Aorta (tissue), 5 donors: ENCODE measurements around the gene TEKTIP1. TPM values are rescaled to one million over a fixed set of nuclear protein-coding genes. Genes with fewer than 3 reads are reported as not detected.

Experiments used
- ATAC-seq: fragments of 200-7000 bp; cut with Tn5 transposase; one replicate; pipeline ENCODE4 v1.9.1; 2022; ENCODE audit warnings: moderate library complexity; ENCODE audit not compliant: low FRiP score
- DNase-seq, 2 donors: peaks; one replicate each; pipeline ENCODE4 v3.0.0-alpha.2; 2020
- H3K27ac ChIP-seq, 2 donors: one replicate each; pipeline ENCODE4 v1.5.1; 2013; ENCODE audit warnings: low read length in 2 of 2, mild to moderate bottlenecking in 2 of 2, moderate library complexity in 2 of 2, control low read depth in 1 of 2, inconsistent platforms in 1 of 2, low read depth in 1 of 2
- H3K27me3 ChIP-seq, 2 donors: one replicate each; pipeline ENCODE4 v1.6.1; 2013; ENCODE audit warnings: control low read depth in 1 of 2, low read length in 1 of 2, mild to moderate bottlenecking in 1 of 2, moderate library complexity in 1 of 2; ENCODE audit not compliant: insufficient read depth in 2 of 2, control insufficient read depth in 1 of 2
- H3K36me3 ChIP-seq, 2 donors: one replicate each; pipeline ENCODE4 v1.6.1; 2013; ENCODE audit warnings: control low read depth in 1 of 2, low read length in 1 of 2, mild to moderate bottlenecking in 1 of 2; ENCODE audit not compliant: insufficient read depth in 2 of 2, control insufficient read depth in 1 of 2
- H3K4me1 ChIP-seq, 2 donors: one replicate each; pipeline ENCODE4 v1.6.1; 2013; ENCODE audit warnings: low read length in 2 of 2, control low read depth in 1 of 2, mild to moderate bottlenecking in 1 of 2, moderate library complexity in 1 of 2; ENCODE audit not compliant: insufficient read depth in 2 of 2, control insufficient read depth in 1 of 2
- H3K4me3 ChIP-seq, 2 donors: one replicate each; pipeline ENCODE4 v1.5.1; 2013; ENCODE audit warnings: low read length in 2 of 2, control low read depth in 1 of 2, mild to moderate bottlenecking in 1 of 2
- H3K9me3 ChIP-seq: one replicate; pipeline ENCODE4 v1.6.1; 2013; ENCODE audit warnings: mild to moderate bottlenecking, low read length; ENCODE audit not compliant: control insufficient read depth
- WGBS, 2 donors: extraction: QIAGEN DNeasy Blood & Tissue Kit; methylation state at CpG; one replicate each; pipeline ENCODE4 v1.1.7; 2013; 5-methylcytosine and 5-hydroxymethylcytosine counted together
- intact Hi-C, 2 donors: fragments of 100-400 bp; cut with DNase I; formaldehyde crosslinking; loops; one replicate each; pipeline versions ENCODE4 v1.14.2 to v1.15.0; 2022
- polyA plus RNA-seq, 2 donors: library from polyadenylated mRNA; stranded (reverse); fragments of 200-250 nt; gene quantifications; one replicate each; pipeline ENCODE4 v1.2.3, GENCODE V29; 2013
- total RNA-seq, 2 donors: library from RNA; stranded (reverse); fragmentation: NEBNext Ultra II Directional; extraction: Animal tissue kit (Norgen Biotek cat#: 25700); gene quantifications; one replicate each; pipeline ENCODE4 v1.2.1, GENCODE V29; 2021
- donor health status: healthy with polysubstance abuse.
- donor health status: Bipolar disorder and iron deficiency.
- donor health status: DM: no; HTN: no; CAD: no.
- donor health status: DM: no; HTN: no; CAD: no.
- donor health status: DM: yes; HTN: yes; CAD: no.

Gene TEKTIP1
- total and polyA plus RNA-seq, 4 donors: 0.46 to 2.4 (median 1.8) TPM; not detected in 1

GRCh38 chr19:3533033-3533432 lies 5.9 kb upstream of the TEKTIP1 start:
- intact Hi-C loops: no loop called here
- no peak overlapping the region for H3K27ac ChIP-seq
- 85 to 90% methylated on average over 17 of the region's 17 CpGs for WGBS, 2 donors
- no peaks in the 10 kb centered on the region for H3K27me3 ChIP-seq
- H3K36me3 ChIP-seq: peaks cover 0 to 5% of the 10 kb centered on the region in 2 donors
- no peak overlapping the region for H3K4me3 ChIP-seq
- no peak for ATAC-seq
- H3K9me3 ChIP-seq: no peaks in the 10 kb centered on the region
- H3K4me1 ChIP-seq: no peaks in the 10 kb centered on the region
- DNase-seq: no peak

- peaks cover 0 to 5% of the 10 kb centered on the region in 2 donors for H3K36me3 ChIP-seq
Observed at GRCh38 chr19:3533563-3534216, 5.3 kb upstream of the TEKTIP1 start.

DNA sequence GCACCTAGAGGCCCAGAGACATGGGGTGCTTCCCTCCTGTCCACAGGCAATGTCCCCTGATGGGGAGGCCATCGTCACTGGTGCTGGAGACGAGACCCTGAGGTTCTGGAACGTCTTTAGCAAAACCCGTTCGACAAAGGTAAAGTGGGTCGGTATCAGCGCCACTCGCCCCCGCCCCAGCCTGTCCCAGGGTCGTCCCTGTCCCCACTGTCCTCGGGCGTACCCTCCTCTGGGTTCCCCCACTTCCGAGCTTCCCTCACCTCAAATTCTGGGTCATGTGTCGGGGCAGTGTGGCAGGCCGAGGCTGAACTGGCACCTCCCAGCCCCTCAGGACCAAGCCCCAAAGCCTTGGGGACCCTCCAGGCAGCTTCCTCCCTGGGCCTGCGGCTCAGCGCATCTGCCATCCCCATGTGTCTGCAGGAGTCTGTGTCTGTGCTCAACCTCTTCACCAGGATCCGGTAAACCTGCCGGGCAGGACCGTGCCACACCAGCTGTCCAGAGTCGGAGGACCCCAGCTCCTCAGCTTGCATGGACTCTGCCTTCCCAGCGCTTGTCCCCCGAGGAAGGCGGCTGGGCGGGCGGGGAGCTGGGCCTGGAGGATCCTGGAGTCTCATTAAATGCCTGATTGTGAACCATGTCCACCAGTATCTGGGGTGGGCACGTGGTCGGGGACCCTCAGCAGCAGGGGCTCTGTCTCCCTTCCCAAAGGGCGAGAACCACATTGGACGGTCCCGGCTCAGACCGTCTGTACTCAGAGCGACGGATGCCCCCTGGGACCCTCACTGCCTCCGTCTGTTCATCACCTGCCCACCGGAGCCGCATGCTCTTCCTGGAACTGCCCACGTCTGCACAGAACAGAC lies 4.4 kb upstream of the TEKTIP1 start:
- Histone ChIP-seq H3K9me3 (no peaks in the 10 kb centered on the region), H3K4me3 (no peak overlapping the region), H3K36me3 (peaks cover 0 to 5% of the 10 kb centered on the region in 2 donors), H3K4me1 (no peaks in the 10 kb centered on the region), H3K27me3 (no peaks in the 10 kb centered on the region), H3K27ac (no peak overlapping the region)
- 88 to 89% methylated on average over 38 of the region's 38 CpGs for WGBS, 2 donors
- intact Hi-C loops: no loop called here
- no peak for DNase-seq
- ATAC-seq: no peak

More at GRCh38 chr19:3533563-3534216, 5.3 kb upstream of the TEKTIP1 start:
- Histone ChIP-seq H3K27me3 (no peaks in the 10 kb centered on the region), H3K27ac (no peak overlapping the region), H3K9me3 (no peaks in the 10 kb centered on the region), H3K4me1 (no peaks in the 10 kb centered on the region), H3K4me3 (no peak overlapping the region)
- WGBS, 2 donors: 72 to 73% methylated on average over 12 of the region's 12 CpGs
- DNase-seq (no peak), ATAC-seq (no peak)
- intact Hi-C loops: no loop called here

- Histone ChIP-seq H3K9me3 (no peaks in the 10 kb centered on the region), H3K4me3 (no peak overlapping the region), H3K27ac (no peak overlapping the region), H3K27me3 (no peaks in the 10 kb centered on the region), H3K36me3 (peaks cover 0 to 5% of the 10 kb centered on the region in 2 donors), H3K4me1 (no peaks in the 10 kb centered on the region)
- 92 to 93% methylated on average over 9 of the region's 9 CpGs for WGBS, 2 donors
- DNase-seq (no peak), ATAC-seq (no peak)
- intact Hi-C loops: no loop called here
Observed at GRCh38 chr19:3535235-3535535, 3.8 kb upstream of the TEKTIP1 start.

DNA sequence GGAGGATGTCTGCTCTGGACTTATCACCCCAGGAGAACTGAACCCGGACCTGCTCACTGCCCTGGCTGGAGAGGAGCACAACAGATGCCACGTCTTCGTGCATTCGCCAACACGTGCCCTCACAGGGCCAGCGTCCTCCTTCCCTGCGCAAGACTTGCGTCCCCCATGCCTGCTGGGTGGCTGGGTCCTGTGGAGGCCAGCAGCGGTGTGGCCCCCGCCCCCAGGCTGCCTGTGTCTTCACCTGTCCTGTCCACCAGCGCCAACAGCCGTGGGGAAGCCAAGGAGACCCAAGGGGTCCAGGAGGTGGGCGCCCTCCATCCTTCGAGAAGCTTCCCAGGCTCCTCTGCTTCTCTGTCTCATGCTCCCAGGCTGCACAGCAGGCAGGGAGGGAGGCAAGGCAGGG lies 3.4 kb upstream of the TEKTIP1 start:
- H3K27me3 ChIP-seq: no peaks in the 10 kb centered on the region
- WGBS, 2 donors: 89 to 95% methylated on average over 14 of the region's 14 CpGs
- ATAC-seq: no peak
- no peaks in the 10 kb centered on the region for H3K9me3 ChIP-seq
- H3K36me3 ChIP-seq: peaks cover 0 to 5% of the 10 kb centered on the region in 2 donors
- intact Hi-C loops: no loop called here
- no peak overlapping the region for H3K4me3 ChIP-seq
- no peak for DNase-seq
- H3K4me1 ChIP-seq: no peaks in the 10 kb centered on the region
- no peak overlapping the region for H3K27ac ChIP-seq

GRCh38 chr19:3535981-3536380 lies 3.0 kb upstream of the TEKTIP1 start:
- ATAC-seq (no peak), DNase-seq (no peak)
- Histone ChIP-seq H3K4me1 (no peaks in the 10 kb centered on the region), H3K9me3 (no peaks in the 10 kb centered on the region), H3K27me3 (no peaks in the 10 kb centered on the region), H3K4me3 (no peak overlapping the region), H3K36me3 (peaks cover 0 to 5% of the 10 kb centered on the region in 2 donors), H3K27ac (no peak overlapping the region)
- intact Hi-C loops: no loop called here
- 86 to 90% methylated on average over 9 to 10 of the region's 10 CpGs for WGBS, 2 donors

- Histone ChIP-seq H3K36me3 (peaks cover 0 to 4% of the 10 kb centered on the region in 2 donors), H3K27ac (no peak overlapping the region), H3K4me3 (no peak overlapping the region), H3K9me3 (no peaks in the 10 kb centered on the region), H3K27me3 (no peaks in the 10 kb centered on the region), H3K4me1 (no peaks in the 10 kb centered on the region)
- 77% methylated on average over 27 of the region's 27 CpGs for WGBS, 2 donors
- intact Hi-C loops: no loop called here
- ATAC-seq: peak; percentile 49
- no peak for DNase-seq
Observed at GRCh38 chr19:3536429-3537100, 2.4 kb upstream of the TEKTIP1 start.

DNA sequence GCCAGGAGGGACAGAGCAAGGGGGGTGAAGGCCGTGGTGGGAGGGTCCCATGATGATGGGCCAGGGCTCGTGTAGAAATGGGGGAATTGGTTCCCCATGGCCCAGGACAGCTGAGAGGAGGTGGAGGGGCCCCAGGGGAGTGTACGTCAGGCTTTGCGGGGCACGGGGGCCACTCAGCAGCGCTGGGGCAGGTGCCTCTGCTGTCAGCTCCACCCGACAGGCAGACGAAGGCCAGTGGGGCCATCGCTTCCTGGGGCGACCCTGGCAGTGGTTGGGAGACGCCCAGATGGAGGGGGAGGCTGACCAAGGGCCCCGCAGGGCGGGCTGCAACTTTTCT lies 1.9 kb upstream of the TEKTIP1 start:
- Histone ChIP-seq H3K27ac (no peak overlapping the region), H3K36me3 (peaks cover 0 to under 1% of the 10 kb centered on the region in 2 donors), H3K4me3 (no peak overlapping the region), H3K4me1 (no peaks in the 10 kb centered on the region), H3K9me3 (no peaks in the 10 kb centered on the region), H3K27me3 (no peaks in the 10 kb centered on the region)
- 78 to 79% methylated on average over 13 of the region's 13 CpGs for WGBS, 2 donors
- ATAC-seq (peak; percentile 17), DNase-seq (no peak)
- intact Hi-C loops: no loop called here
